Tibial artery (tissue), 4 donors: ENCODE data around the gene HNRNPA2B1.

Experiments used
- DNase-seq, 2 donors: peaks; one replicate each; pipeline ENCODE4 v3.0.0-alpha.2; 2019
- H3K27ac ChIP-seq, 2 donors: fragments of 200-600 bp; sonication (generic) in 1 of 2; 1 replicate in 1 of 2; 2 replicates in 1 of 2; pipeline ENCODE4 v1.5.1; 2018 to 2019; ENCODE audit warnings: mild to moderate bottlenecking in 1 of 2
- H3K27me3 ChIP-seq, 2 donors: fragments of 200-600 bp; sonication (generic) in 1 of 2; one replicate each; pipeline versions ENCODE4 v1.5.1 to v1.6.0; 2016 to 2019
- H3K36me3 ChIP-seq, 3 donors: fragments of 200-600 bp; sonication (generic) in 2 of 3; one replicate each; pipeline ENCODE4 v1.5.1; 2016 to 2019; ENCODE audit warnings: mild to moderate bottlenecking in 2 of 3
- H3K4me1 ChIP-seq, 4 donors: fragments of 200-600 bp; sonication (generic) in 2 of 4; 1 replicate in 3 of 4; 2 replicates in 1 of 4; pipeline ENCODE4 v1.5.1; 2016 to 2019
- H3K4me3 ChIP-seq, 2 donors: fragments of 200-600 bp; sonication (generic) in 1 of 2; 1 replicate in 1 of 2; 2 replicates in 1 of 2; pipeline ENCODE4 v1.5.1; 2018 to 2019; ENCODE audit warnings: mild to moderate bottlenecking in 2 of 2
- H3K9me3 ChIP-seq, 3 donors: fragments of 200-600 bp; sonication (generic) in 1 of 3; one replicate each; pipeline ENCODE4 v1.5.1; 2016 to 2019
- intact Hi-C: fragments of 100-400 bp; cut with DNase I; formaldehyde crosslinking; loops from one replicate; pipeline ENCODE4 v1.15.0; 2023; ENCODE audit warnings: low total_unique reads
- TF ChIP-seq, protein P1 (sequence below), 2 experiments: fragments of 200-600 bp in 1 of 2; fragments of 450-650 bp in 1 of 2; IDR thresholded peaks; one replicate each; pipeline ENCODE4 v1.5.1; 2017 to 2019; ENCODE audit warnings: antibody characterized with exemption in 2 of 2, mild to moderate bottlenecking in 1 of 2, moderate library complexity in 1 of 2

Gene HNRNPA2B1

DNA sequence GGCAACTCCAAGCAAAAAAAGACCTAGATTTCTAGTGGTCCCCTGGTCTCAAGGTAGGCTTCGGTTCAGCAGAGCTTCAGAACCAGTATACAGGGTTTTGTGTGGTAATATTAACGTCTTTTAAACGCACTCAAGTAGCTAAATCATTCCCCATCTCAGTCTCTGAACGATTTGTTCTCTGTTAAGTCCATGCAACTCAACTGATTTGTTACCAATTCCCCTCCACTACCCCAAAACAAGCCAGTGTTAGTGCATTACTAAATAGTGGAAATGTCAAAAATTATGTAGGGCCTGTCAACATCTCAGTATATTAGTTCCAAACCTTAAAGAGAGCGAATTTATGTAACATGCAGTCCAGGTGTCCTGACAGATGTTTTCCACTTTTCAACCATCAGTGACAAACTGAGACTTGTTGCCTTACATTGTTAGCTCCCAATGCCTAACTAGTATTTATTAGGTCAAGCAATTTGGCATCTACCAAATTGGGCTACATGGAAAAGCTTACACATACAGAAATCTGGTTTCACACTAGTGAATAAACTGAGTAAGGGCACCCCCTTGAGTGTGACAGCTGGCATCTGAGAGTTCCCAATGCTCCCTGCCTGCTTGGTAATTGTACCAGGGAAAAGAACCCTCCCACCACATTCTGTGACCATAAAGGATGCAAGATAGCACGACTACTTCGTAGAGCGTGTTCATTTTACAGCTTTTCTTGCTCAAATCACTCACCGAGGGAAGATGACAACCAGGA is 12.2 kb downstream of the HNRNPA2B1 start:
- H3K4me1 ChIP-seq: peaks cover 0 to 35% (median 5%) of the 10 kb centered on the region in 4 donors
- H3K27me3 ChIP-seq: no peaks in the 10 kb centered on the region
- DNase-seq: no peak
- H3K9me3 ChIP-seq: peaks cover 0 to 2% (median 0%) of the 10 kb centered on the region in 3 donors
- no peak overlapping the region for H3K4me3 ChIP-seq
- intact Hi-C loops: no loop called here
- peaks cover 51 to 63% (median 62%) of the 10 kb centered on the region in 3 donors for H3K36me3 ChIP-seq
- no peak overlapping the region for H3K27ac ChIP-seq
- TF ChIP-seq, protein P1, sequence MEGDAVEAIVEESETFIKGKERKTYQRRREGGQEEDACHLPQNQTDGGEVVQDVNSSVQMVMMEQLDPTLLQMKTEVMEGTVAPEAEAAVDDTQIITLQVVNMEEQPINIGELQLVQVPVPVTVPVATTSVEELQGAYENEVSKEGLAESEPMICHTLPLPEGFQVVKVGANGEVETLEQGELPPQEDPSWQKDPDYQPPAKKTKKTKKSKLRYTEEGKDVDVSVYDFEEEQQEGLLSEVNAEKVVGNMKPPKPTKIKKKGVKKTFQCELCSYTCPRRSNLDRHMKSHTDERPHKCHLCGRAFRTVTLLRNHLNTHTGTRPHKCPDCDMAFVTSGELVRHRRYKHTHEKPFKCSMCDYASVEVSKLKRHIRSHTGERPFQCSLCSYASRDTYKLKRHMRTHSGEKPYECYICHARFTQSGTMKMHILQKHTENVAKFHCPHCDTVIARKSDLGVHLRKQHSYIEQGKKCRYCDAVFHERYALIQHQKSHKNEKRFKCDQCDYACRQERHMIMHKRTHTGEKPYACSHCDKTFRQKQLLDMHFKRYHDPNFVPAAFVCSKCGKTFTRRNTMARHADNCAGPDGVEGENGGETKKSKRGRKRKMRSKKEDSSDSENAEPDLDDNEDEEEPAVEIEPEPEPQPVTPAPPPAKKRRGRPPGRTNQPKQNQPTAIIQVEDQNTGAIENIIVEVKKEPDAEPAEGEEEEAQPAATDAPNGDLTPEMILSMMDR (IDR thresholded peaks at IDR 0.05): no peak

- Histone ChIP-seq H3K4me1 (peaks cover 0 to 35% (median 10%) of the 10 kb centered on the region in 4 donors), H3K27ac (no peak overlapping the region), H3K4me3 (no peak overlapping the region), H3K27me3 (no peaks in the 10 kb centered on the region), H3K9me3 (peaks cover 0 to 2% (median 0%) of the 10 kb centered on the region in 3 donors), H3K36me3 (peaks cover 43 to 55% (median 54%) of the 10 kb centered on the region in 3 donors)
- TF ChIP-seq, protein P1 (IDR thresholded peaks at IDR 0.05): no peak
- intact Hi-C loops: no loop called here
- no peak for DNase-seq
These were observed 13.0 kb downstream of the HNRNPA2B1 start for GRCh38 chr7:26187380-26188205.

DNA sequence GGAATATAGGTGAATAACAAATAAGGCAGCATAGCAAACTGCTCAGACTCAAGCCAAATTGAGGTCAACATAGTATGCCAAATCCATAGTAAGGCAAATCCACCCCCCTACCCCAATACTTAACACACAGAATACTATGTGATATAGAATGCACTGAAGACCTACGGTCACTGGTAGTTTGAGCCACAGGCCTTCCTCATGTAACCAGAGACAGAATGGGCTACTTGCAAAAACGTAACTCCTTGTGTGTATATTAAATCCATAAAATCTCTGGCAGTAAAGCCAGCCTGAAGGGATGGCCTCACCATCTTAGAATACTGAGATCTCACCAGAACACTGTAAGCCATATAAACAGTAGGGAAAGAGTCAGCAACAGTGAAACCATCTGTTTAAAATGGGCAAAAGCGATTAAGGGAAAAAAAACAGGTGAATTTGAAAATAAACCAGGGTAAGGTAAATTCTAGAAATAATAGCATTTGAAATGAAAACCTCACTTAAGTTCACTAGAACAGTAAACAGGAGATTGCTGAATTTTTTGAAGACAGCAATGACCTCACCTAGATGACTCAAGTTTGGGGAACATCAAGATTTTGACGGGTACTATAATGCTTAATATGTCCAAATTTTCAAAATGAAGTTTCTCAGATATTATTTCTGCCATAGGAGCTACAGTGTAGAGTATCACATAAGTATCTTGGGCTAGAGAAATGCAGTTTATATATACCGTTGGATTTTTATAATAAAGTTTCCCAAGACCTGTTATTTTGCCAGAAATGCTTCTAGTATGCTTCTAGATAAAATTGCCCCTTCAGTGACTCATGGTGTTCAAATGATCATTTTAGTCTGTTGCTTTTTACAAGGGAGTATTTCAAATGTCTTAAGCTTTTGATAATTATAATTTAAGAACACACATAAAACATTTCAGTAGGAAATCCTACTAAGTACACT is 13.9 kb downstream of the HNRNPA2B1 start:
- peaks cover 33 to 46% (median 45%) of the 10 kb centered on the region in 3 donors for H3K36me3 ChIP-seq
- H3K27ac ChIP-seq: no peak overlapping the region
- H3K9me3 ChIP-seq: peaks cover 0 to 2% (median 0%) of the 10 kb centered on the region in 3 donors
- no peak overlapping the region for H3K4me3 ChIP-seq
- no peak for DNase-seq
- no peaks in the 10 kb centered on the region for H3K27me3 ChIP-seq
- TF ChIP-seq, protein P1 (IDR thresholded peaks at IDR 0.05): no peak
- intact Hi-C loops: no loop called here
- H3K4me1 ChIP-seq: peaks cover 0 to 33% (median 14%) of the 10 kb centered on the region in 4 donors

DNA sequence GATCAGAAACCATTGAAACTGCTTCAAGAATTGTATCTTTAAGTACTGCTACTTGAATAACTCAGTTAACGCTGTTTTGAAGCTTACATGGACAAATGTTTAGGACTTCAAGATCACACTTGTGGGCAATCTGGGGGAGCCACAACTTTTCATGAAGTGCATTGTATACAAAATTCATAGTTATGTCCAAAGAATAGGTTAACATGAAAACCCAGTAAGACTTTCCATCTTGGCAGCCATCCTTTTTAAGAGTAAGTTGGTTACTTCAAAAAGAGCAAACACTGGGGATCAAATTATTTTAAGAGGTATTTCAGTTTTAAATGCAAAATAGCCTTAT is 14.7 kb downstream of the HNRNPA2B1 start:
- DNase-seq: no peak
- Histone ChIP-seq H3K27me3 (no peaks in the 10 kb centered on the region), H3K36me3 (peaks cover 25 to 38% (median 36%) of the 10 kb centered on the region in 3 donors), H3K4me3 (no peak overlapping the region), H3K27ac (no peak overlapping the region), H3K4me1 (peaks cover 0 to 24% (median 14%) of the 10 kb centered on the region in 4 donors), H3K9me3 (peaks cover 0 to 2% (median 0%) of the 10 kb centered on the region in 3 donors)
- intact Hi-C loops: no loop called here
- TF ChIP-seq, protein P1 (IDR thresholded peaks at IDR 0.05): no peak
